B cell (primary cell): ENCODE results near the gene KIF23. TPM values are rescaled to one million over a fixed set of nuclear protein-coding genes. Genes with fewer than 3 reads are reported as not detected.
A peak's percentile ranks its signal among the peaks of the same experiment; 100 is the strongest.

Source experiments
- ATAC-seq: fragments of 200-7000 bp; cut with Tn5 transposase; one replicate; pipeline ENCODE4 v1.10.0; 2021; ENCODE audit warnings: low read depth, mild to moderate bottlenecking, moderate number of reproducible peaks, moderate library complexity
- CTCF ChIA-PET: fragments of 350-600 bp; sonication (Branson Sonifier 250); formaldehyde crosslinking; loops from one replicate; lab custom pipeline; 2021; ENCODE audit warnings: antibody characterized with exemption, inconsistent platforms; lab: Charles Lee
- POLR2A ChIA-PET: fragments of 350-600 bp; sonication (Branson Sonifier 250); formaldehyde crosslinking; loops from one replicate; lab custom pipeline; 2021; ENCODE audit warnings: antibody characterized with exemption; lab: Charles Lee
- DNase-seq: peaks from one replicate; pipeline ENCODE4 v3.0.0; 2013
- H2AFZ ChIP-seq: 2 replicates; pipeline ENCODE4 v1.6.1; 2012; ENCODE audit warnings: mild to moderate bottlenecking, low read depth, low read length; ENCODE audit not compliant: insufficient read depth, poor library complexity, severe bottlenecking
- H3K27ac ChIP-seq, 2 donors: 1 replicate in 1 of 2; 2 replicates in 1 of 2; pipeline ENCODE4 v1.5.1; 2012 to 2013; ENCODE audit warnings: low read length in 2 of 2, mild to moderate bottlenecking in 2 of 2, moderate library complexity in 1 of 2
- H3K27me3 ChIP-seq, 4 experiments: fragments of 200-600 bp in 1 of 4; sonication (generic) in 1 of 4; replicated peaks in 1 of 4; 1 replicate in 2 of 4; 2 replicates in 2 of 4; pipeline versions ENCODE4 v1.6.1 to v1.7.0; 2013 to 2016; ENCODE audit warnings: low read length in 3 of 4, mild to moderate bottlenecking in 2 of 4, mixed read lengths in 1 of 4, moderate library complexity in 1 of 4; ENCODE audit not compliant: insufficient read depth in 4 of 4, control insufficient read depth in 3 of 4; ENCODE audit errors: control extremely low read depth in 1 of 4
- H3K36me3 ChIP-seq, 2 experiments: replicated peaks in 1 of 2; 1 replicate in 1 of 2; 2 replicates in 1 of 2; pipeline versions ENCODE4 v1.6.1 to v1.7.1; 2013; ENCODE audit warnings: low read length in 1 of 2; ENCODE audit not compliant: insufficient read depth in 2 of 2, control insufficient read depth in 1 of 2; ENCODE audit errors: control extremely low read depth in 1 of 2, extremely low read depth in 1 of 2
- H3K4me1 ChIP-seq, 2 donors: fragments of 200-600 bp in 1 of 2; sonication (generic) in 1 of 2; 1 replicate in 1 of 2; 2 replicates in 1 of 2; pipeline versions ENCODE4 v1.5.1 to v1.6.1; 2013 to 2017; ENCODE audit warnings: low read length in 2 of 2; ENCODE audit not compliant: control insufficient read depth in 2 of 2, insufficient read depth in 2 of 2
- H3K4me2 ChIP-seq: replicated peaks from 2 replicates; pipeline ENCODE3; 2012; ENCODE audit warnings: mild to moderate bottlenecking, low read depth, low read length; ENCODE audit not compliant: poor library complexity, severe bottlenecking
- H3K4me3 ChIP-seq, 5 experiments: fragments of 200-600 bp in 1 of 5; sonication (generic) in 1 of 5; 1 replicate in 3 of 5; 2 replicates in 2 of 5; pipeline versions ENCODE4 v1.5.1 to v1.7.0; 2011 to 2016; ENCODE audit warnings: low read length in 4 of 5, mild to moderate bottlenecking in 4 of 5, low read depth in 2 of 5, control low read depth in 1 of 5, moderate library complexity in 1 of 5; ENCODE audit not compliant: insufficient read depth in 1 of 5; ENCODE audit errors: control extremely low read depth in 1 of 5, extremely low read depth in 1 of 5
- H3K79me2 ChIP-seq: fragments of 200-600 bp; sonication (generic); one replicate; pipeline ENCODE4 v1.6.0; 2016; ENCODE audit warnings: low read length; ENCODE audit not compliant: control insufficient read depth, insufficient read depth
- H3K9ac ChIP-seq: fragments of 200-600 bp; sonication (generic); 2 replicates; pipeline ENCODE4 v1.6.1; 2017; ENCODE audit warnings: mild to moderate bottlenecking, low read length, moderate library complexity
- H3K9me3 ChIP-seq, 3 donors: one replicate each; pipeline versions ENCODE4 v1.6.1 to v1.7.1; 2013; ENCODE audit warnings: low read length in 2 of 3; ENCODE audit not compliant: control insufficient read depth in 2 of 3, insufficient read depth in 1 of 3; ENCODE audit errors: control extremely low read depth in 1 of 3
- H4K20me1 ChIP-seq: 2 replicates; pipeline ENCODE4 v1.6.0; 2012; ENCODE audit warnings: mild to moderate bottlenecking, low read length; ENCODE audit not compliant: insufficient read depth, control insufficient read depth, poor library complexity, severe bottlenecking
- H3K27ac Mint-ChIP-seq: one replicate; pipeline ENCODE4 v1.8.0; 2021; ENCODE audit warnings: mixed read lengths
- H3K27me3 Mint-ChIP-seq: one replicate; pipeline ENCODE4 v1.8.0; 2021; ENCODE audit warnings: mixed read lengths
- H3K4me1 Mint-ChIP-seq: one replicate; pipeline ENCODE4 v1.8.0; 2021; ENCODE audit warnings: mixed read lengths
- H3K4me3 Mint-ChIP-seq: one replicate; pipeline ENCODE4 v1.8.0; 2021; ENCODE audit warnings: mixed read lengths
- H3K9me3 Mint-ChIP-seq: one replicate; pipeline ENCODE4 v1.8.0; 2022; ENCODE audit warnings: mixed read lengths; ENCODE audit not compliant: insufficient read depth
- CTCF ChIP-seq: fragments of 200-600 bp; IDR thresholded peaks from one replicate; pipeline ENCODE4 v1.8.0; 2022; ENCODE audit warnings: antibody characterized with exemption, mild to moderate bottlenecking
- EZH2 ChIP-seq: IDR thresholded peaks from 2 replicates; pipeline ENCODE4 v1.6.1; 2012; ENCODE audit warnings: borderline replicate concordance, low read depth, mild to moderate bottlenecking, moderate library complexity, low read length; ENCODE audit not compliant: insufficient read depth, poor library complexity, severe bottlenecking
- WGBS: methylation state at CpG from one replicate; pipeline ENCODE4 v1.1.5; 2013; ENCODE audit warnings: missing lambda C conversion rate; ENCODE audit not compliant: insufficient coverage; 5-methylcytosine and 5-hydroxymethylcytosine counted together
- intact Hi-C: fragments of 100-400 bp; cut with micrococcal nuclease; formaldehyde crosslinking; loops from one replicate; pipeline ENCODE4 v1.10.0; 2022
- polyA plus RNA-seq: library from polyadenylated mRNA; depleted of rRNA; stranded (reverse); fragments of >200 nt; gene quantifications from 2 replicates; pipeline ENCODE4 v1.2.3, GENCODE V29; 2012
- total RNA-seq, 2 donors: library from RNA; stranded (reverse); fragments of 120-200 nt in 1 of 2; gene quantifications; 1 replicate in 1 of 2; 2 replicates in 1 of 2; pipeline versions ENCODE4 v1.2.3 to v1.2.4, GENCODE V29; 2013 to 2022

Gene KIF23
- total and polyA plus RNA-seq, 2 donors (not counting 1 experiment from before 2014, with no cell fraction given) = 0.30 to 0.34 TPM

- H3K27ac Mint-ChIP-seq = no peak overlapping the region
- no peaks in the 10 kb centered on the region for H3K27me3 Mint-ChIP-seq
- no peak for DNase-seq
- no peak for TF ChIP-seq CTCF
- TF ChIP-seq EZH2 = no peak
- Histone ChIP-seq H3K79me2 (peaks cover 25% of the 10 kb centered on the region), H3K9me3 (no peaks in the 10 kb centered on the region), H3K9ac (peak overlapping the region; percentile 97), H3K4me2 (peak overlapping the region; percentile 80), H3K27ac (peak overlapping the region in 1 of 2 donors; percentile 93), H4K20me1 (peaks cover 35% of the 10 kb centered on the region), H3K4me3 (no peak overlapping the region), H3K27me3 (no peaks in the 10 kb centered on the region), H3K4me1 (peaks cover 26% of the 10 kb centered on the region in 2 donors), H2AFZ (no peak overlapping the region), H3K36me3 (peaks cover 0 to 20% of the 10 kb centered on the region in 2 experiments)
- POLR2A ChIA-PET = interaction anchor here (0.7 to 3.4 kb wide), 5 partner anchors 8 to 1666 kb away, joined by 4 to 30 read pairs (median 12); partner anchors contain the start of gene KIF23
- intact Hi-C loops = loop anchor here (5.0 kb wide), 2 partner anchors 646 to 1076 kb away; partner anchors contain the start of gene TLE3
- no peaks in the 10 kb centered on the region for H3K9me3 Mint-ChIP-seq
- 91% methylated on average over 4 of the region's 12 CpGs for WGBS
- no peak overlapping the region for H3K4me3 Mint-ChIP-seq
- no peak for ATAC-seq
- peaks cover 38% of the 10 kb centered on the region for H3K4me1 Mint-ChIP-seq
- CTCF ChIA-PET = interaction anchor here (1.4 to 5.3 kb wide), 2 partner anchors 8 to 12 kb away, joined by 3 to 42 read pairs; no protein-coding TSS in a partner anchor
Measured at GRCh38 chr15:69450968-69451695, 37.0 kb downstream of the KIF23 start.
